Measurements from ENCODE around the gene SRGAP2B.
"Not testable (repeated sequence)": the region's sequence is repeated elsewhere in the genome, so short reads cannot be mapped to it uniquely, and the experiment has no call there.

The SRGAP2B gene

DNA sequence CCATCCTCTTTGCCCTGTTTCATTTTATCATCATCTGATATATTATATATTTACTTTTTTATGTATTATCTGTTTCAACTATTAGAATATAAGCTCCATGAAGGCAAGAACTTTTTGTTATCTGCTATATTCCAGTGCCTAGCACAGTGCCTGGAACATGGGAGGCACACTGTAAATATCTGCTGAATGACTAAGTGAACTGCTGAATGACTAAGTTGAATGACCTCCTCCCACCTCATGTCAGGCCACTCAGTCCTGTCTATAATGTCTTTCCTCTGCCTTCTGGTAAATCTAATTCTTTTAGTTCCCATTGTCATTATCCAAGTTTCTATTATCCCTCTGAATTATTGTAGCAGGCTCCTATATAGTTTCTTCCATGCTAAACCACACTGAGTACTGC, 156.5 kb downstream of the SRGAP2B start:
- DNase-seq, result not testable (repeated sequence)

DNA sequence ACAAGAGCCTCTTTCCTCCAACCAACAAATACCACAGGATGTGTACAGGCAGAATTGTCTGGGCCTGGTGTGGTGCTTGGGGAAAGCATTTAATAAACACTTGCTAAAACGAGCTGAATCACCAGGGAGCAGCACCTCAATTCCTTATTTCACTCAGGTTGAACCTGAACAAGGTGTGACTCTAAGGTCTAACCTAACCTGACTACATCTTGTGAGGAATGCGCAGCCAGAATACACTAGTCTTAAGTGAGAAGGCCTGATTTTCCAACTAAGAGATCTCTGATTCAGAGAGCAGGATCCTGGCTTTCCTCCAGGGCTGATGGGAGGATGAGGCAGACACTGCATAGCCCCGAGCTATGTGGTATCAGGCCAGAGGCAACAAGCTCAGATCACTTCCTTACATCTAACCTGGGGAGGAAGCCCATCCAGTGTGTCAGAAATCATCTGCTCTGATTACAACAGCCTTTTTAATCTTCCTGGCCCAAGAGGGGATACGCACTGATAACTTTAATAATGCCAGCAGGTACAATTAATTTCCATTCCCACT, 158.9 kb downstream of the SRGAP2B start:
- not testable (repeated sequence) for DNase-seq

DNA sequence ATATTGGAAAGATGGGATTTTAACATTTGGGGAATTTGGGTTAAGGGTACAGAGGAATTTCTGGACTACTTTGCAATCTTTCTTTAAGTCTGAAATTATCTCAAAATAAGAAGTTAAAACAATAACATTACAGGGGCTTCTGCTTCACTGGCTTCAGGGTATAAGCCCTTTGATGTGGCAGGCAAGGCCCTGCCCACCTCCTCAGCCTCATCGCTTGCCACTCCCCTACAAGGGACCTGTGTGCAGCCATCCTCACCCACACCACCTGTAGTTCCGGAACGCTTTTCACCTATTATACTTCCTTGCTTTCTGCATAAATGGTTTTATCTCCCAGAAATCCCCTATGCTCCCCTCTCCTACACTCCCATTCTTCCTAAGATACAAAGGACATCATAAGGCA, 159.8 kb downstream of the SRGAP2B start:
- not testable (repeated sequence) for DNase-seq

DNA sequence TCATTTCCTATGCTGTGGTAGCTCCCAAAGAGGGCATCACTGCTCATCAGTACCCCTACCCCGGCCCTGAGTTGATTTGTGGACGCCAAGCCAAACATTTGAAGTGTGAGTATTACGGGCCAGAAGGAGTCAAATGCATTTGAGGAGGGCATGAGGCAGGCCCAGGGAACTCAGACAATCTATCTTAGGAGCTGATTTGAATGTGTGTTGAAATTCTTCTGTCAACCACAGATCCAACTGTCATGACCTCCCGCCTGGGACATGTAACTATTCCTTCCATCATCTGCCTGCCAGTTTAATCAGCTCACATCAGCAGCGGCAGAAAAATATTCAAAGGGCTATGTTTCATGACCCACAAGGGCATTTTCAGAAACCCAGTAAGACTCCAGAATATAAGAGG, 162.1 kb downstream of the SRGAP2B start:
- DNase-seq, result not testable (repeated sequence)

DNA sequence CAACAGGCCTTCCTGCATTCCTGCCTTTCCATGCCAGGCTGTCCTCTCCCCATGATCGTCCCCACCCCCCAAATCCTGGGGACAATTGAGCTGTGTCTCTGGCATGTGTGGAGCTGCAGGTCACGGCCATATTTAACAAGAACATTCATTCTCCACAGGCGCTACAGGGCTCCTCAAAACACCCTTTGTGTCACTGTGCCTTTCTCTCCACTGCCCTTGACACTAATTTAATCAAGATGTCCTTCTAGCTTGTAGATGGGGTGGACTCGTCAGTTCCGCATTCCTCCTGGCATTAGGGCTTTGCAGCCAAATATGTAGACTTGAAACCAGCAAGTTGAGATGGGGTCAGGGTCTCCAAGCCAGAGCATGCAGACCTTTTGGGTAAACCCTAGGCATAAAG, 163.0 kb downstream of the SRGAP2B start:
- DNase-seq, result not testable (repeated sequence)

DNA sequence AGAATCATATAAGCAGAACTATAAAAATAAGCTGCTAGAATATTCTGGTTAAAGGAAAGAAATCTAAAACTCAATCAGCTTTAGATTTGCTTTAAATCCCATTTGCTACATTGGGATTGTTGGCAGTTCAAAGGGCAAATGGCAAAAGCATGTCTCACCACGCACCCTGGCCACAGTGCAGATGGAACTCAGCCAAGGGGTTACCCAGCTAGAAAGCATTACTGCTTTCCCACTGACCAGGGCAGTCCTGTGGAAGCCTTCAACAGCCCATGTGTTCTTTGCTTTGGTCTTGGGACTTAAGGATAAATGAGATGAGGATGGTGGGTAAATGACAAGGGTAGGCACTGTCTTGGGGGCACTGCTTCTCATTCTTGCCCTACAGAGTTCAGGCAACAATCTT, 163.6 kb downstream of the SRGAP2B start:
- not testable (repeated sequence) for DNase-seq

DNA sequence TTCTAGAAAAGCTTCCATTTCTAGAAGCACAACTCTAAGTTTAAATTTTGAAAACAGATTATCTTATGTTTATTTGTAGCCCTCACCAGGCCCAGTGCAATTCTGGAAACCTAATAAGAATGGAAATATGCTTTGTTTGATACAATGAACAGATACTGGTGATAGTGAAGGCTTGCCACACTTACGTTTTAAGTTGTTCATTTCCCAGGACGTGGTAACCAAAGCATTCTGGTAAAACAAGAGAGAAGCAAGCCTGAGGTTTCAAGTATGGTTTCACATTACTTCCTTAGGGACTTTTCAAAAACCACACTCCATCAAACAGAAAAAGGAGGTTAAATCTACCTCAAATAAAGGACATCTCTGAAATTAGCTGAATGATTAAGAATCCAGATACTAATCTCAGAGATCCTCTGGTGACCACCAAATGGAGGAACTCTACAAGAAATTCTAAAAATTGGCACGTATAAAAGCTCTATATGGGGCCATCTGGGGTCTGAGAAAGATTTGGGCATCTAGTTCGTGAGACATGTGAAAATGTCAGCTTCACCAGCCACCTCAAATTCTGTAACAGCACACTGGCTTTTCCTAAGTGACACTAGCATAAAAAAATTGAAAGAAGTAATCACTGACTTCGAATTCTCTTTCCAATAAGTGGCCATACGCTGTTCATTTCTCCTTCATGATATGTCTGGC, 164.9 kb downstream of the SRGAP2B start:
- peak; percentile 7 for DNase-seq

DNA sequence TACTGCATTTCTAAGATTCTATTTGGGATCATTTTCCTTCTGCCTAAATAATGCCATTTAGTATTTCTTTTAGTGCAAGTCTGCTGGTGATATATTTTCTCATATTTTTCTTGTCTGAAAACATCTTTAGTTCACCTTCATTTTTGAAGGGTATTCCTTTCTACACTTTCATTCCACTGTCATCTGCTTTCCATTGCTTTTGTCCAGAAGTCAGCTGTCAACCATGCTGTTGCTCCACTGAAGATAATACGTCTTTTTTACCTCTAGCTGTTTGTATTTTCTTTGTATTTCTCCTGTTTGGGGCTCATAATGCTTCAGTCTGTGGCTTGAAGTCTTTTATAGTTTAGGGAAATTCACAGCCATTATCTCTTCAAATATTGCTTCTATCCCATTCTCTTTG, 167.8 kb downstream of the SRGAP2B start:
- DNase-seq, result not testable (repeated sequence)

DNA sequence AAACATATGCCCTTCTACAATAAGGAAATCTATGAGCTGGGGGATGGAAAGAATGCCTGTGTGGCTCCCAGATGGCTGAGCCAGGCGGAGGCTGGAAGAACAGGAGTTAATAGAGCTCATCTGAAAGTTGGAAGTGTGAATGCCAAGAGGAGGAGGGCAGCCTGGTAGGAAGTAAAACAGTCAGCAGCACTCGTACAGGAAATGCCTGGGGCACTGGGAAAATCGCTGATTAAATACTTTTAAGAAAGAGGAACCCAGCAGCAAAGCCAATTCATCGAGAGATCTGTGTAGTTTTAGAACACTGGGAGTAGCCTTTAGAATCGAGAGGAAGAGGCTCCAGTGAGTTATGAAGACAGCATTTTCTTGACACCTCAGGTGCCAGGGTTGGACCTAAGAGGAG, 171.5 kb downstream of the SRGAP2B start:
- not testable (repeated sequence) for DNase-seq

DNA sequence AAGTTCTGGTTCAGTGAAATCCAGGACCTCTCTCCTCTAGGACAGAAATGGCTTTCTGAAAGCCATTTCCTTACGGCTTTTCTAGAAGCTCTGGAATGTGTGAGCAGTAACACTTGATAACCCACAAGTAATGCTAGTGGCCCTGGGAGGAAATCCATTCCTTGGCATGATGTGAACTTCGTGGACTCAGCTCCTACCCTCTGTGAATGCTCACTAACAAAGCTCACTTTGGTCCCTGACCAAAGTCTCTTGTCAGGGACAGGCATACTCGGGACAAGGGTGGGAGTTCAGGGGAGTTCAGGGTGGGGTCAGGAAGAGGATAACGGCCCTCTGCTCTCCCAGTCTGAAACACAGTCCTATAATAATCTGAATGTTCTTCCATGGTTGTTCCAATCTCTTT, 172.3 kb downstream of the SRGAP2B start:
- DNase-seq, result not testable (repeated sequence)

DNA sequence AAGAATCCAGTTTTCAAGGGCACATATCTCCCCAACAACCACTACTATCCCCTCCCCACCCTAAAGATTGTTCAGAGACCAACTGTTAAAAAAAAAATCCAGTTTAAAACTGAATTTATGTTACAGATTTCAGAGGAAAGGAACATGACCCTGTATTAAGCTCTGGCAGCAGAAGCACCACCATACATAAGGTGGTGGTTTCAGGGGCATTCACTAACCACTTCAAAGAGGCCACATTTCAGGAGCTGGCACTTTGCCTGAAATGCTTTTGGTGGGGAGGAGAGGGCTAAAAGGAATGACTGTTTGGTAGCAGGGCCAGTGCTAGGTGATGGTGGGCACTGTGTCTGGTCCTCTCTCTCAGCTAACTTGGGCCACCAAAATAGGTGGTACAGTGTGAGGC, 176.0 kb downstream of the SRGAP2B start:
- DNase-seq, result not testable (repeated sequence)

DNA sequence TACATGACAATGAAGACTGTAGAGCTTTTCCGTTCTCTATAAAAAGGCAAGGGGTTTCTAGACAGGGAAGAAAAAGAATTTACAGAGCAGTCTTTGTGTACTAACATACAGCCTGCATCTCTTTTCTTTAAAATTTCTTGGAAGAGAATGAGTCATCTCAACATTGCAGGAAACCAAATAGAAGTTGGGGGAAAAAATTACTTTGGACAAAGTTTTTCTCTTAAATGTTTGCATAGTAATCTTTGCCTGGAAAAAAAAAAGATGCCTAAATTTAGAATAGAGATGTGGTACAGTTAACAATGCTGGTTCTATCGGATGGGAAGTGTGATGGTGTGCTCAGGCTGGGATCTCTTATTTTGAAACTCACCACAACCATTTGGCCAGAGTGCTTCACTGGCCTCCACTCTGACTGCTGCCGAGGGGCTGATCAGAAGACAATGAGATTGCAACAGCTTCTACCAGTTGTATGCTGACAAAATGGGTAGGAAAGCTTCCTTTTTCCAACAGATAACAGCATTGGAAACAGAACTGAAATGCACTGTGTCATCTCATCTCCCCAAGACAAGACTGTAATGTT, 177.0 kb downstream of the SRGAP2B start:
- not testable (repeated sequence) for DNase-seq

DNA sequence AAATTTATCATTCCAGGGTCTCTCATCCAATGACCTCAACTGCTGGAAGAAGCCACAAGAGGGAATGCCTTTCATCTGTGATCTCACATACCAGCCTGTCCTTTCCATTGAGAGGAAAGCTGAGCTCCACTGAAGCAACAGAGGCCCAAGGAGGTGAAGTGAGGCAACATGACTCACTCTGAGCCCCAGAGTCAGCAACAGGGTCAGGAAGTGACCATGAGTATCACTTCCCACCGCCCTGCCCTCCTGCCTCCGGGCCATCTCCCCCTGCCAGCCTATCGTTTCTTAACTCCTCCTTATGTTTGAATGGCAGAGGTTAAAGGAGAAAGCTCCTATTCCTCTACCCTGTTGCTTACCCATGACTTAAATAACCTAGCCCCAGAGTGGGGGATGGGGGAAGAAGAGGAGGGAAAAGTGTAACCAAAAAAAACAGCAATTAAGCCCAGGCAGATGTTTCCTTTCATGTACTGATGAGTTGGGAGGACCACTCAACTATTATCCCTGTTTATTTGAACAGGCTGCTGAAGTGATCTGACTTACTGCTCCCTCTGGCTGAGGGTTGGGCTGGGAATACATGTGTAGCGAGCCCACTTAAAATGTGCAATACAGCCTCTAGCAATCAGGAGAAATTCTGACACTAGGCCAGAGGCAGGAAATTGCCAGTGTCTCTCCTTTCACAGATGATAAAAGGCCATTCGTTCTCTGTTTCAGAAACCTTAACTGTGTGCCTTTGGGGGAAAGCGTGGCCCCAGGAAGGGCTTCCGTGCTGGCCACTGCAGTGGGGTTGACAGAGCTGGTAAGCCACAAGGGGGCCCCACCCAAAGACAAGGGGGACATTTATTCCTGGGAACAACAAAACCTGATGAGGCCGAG, 177.7 kb downstream of the SRGAP2B start:
- not testable (repeated sequence) for DNase-seq

DNA sequence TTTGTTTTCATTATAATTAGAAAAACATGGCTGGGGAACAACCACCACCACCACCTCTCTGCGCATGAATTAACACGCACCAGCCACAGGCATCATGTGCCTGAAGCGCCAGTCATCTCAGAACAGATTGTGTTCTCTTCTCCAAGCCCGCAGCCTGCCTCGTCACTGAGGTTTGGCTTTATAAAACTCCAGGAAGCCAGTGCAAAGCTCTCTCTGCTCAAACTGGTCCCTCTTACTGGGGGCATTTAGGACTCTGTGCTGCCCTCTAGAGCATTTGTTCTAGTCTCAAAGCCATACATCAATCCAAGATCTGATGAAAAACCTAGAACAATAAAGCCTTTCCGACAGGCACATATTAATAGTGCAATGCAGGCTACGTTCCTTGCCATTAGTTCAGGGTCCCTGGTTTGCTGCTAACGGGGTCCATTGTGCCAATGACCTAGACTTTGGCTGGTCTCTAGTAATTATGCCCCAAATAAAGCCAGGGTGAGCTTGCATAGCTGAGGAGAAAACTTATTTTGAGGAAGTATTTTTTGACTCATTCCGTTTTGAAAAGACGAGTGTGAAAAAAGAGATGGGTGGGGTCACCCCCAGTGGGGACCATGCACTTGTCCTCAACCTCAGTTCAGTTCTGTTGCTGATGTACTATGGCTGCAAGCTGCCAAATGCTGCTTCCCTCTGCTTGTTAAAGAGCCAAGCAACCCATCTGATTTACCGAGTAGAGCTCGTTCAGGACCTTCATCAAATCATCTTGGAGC, 181.0 kb downstream of the SRGAP2B start:
- DNase-seq, result not testable (repeated sequence)

DNA sequence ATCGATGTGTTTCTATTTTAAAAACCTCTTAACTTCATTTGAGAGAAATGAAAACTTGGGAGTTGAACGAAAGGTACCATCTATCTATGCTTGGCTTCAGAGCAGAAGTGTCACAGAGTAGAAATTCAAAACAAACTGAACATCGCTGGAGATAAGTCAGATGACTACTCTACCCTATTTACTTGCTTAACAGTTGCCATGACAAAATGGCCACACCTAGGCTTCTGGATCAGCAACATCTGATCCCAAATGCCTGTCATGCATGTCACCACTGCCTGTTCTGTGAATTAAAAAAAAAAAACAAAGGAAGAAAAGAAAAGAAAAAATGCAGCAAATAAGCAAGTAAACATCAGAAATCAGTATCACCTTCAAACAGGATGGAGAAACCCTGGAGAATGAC, 181.7 kb downstream of the SRGAP2B start:
- not testable (repeated sequence) for DNase-seq

DNA sequence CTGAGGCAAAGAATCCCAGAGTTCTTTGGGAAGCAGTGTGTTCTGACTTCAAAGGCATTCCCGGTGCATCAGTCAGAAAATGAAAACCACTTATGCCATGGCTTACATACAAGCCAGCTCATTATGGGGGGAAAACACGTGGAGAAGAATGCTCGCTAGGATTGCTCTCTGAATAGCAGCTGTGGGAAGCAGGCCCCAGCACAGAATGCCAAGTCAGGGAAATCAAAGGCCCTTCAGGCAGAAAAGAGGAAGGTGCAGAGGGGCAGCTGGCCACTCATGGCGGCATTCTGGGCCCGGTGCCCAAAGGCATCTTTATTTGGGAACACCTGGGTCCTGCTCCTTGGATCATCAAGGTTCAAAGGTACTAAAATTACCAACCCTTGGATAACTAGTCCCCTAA, 184.4 kb downstream of the SRGAP2B start:
- DNase-seq, result not testable (repeated sequence)

DNA sequence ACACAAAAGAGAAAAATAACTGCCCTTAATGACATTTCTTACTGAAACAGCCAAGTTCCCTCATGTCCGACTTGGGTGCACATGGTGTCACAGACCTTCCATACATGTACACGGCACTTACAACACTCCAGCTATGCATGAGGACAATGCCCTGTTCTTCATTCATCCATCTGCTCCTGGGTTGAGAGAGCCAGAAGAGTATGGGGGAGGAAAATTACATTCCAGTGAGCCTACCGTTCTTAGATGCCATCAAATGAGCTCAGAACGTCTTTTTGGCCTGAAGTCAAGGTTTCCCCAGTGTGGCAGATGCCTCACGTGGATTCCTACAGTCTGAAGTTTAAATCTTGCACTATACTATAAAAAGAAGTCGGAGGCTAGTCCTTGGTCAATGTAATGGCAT, 194.3 kb downstream of the SRGAP2B start:
- DNase-seq, result not testable (repeated sequence)

DNA sequence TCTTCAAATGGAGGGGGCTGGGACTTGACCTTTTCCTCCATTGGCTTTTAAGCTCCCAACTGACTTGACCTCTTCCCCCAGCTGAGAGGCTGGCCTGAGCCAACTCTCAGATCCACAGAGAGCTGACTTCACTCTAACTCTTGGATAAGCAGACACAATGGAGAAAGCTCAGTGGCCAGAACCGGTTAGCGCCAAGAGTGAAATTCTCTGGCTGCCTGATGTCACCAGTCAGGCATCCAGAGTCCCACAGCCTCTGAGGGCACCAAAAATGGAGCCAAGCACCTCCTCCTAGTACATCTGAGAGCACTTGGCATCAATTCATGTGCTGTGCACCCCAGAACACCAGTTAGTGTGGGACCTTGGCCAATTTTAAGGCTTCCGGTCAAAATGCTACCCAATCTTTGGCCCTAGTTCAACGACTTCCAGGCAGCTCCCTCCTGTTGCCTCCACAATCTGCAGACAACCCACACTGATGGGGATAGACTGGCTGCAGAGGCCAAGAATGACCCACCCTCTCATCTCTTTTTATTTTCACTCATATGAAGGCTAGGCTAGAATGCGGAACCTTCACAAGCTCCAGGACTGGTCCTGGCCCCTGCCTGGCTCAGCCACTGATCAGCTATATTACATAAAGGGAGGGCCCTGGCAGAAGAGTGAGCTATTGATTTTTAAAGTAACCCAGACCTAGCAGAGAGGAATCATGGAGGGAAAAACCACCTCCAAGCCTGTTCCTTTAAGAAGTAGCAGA, 200.5 kb downstream of the SRGAP2B start:
- DNase-seq, result not testable (repeated sequence)

DNA sequence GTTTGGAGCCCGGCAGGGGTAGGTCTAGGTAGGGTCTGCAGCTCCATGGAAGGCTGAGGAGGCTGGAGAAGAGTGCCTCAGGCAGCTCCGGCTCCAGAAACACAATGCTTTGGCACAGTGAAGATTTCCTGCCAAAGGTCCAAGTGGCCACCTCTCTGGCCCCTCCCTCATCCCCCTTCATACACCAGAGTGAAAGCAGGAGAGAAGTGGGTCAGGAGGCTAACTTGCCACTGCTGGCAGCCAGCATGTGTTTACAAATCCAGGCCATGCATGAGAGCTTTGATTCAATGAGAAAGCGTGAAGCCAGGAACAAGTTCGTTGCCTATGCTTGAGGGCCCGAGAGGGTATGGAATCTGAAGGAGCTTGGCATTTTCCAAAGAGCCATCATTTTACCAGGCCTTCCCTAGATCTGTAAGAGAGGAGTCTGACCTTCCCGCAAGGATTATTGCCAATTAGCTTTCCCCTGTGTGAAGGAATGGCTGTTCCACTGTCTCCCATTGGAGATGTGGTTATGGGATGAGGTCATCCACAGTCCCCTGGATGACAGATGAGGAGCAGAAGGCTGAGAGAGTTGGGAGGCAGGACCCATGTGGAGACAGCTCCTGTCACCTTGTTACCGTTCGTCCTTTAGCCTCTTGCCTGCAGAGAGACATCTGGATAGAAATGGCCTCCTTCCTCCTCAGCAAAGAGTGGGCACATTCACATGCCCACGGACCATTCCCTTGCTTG, 201.3 kb downstream of the SRGAP2B start:
- DNase-seq, result not testable (repeated sequence)

DNA sequence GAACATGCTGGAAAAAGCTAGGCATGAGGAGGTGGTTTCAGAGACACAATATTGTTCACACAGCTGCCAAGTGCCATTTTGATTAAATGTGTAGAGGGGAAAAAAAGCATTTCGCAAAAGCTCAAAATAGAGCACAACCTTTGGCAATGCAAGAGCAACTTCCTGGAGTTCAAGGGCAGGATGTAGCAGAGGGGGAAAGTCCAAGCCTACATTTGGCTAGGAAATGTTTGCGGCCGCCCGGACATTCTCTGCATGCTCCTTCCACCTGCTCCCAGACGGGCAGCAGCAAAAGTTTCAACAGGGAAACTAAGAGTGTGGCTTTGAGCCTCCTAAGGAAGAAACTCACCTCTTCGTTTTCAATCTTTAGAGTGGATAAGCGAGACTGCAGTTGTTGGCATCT, 202.1 kb downstream of the SRGAP2B start:
- not testable (repeated sequence) for DNase-seq

All from activated CD4-positive, alpha-beta T cell treated with anti-CD3 and anti-CD28 coated beads, Interleukin-10, Interleukin-2, amounts not matched to agents 100 ng/mL and 50 ng/mL, durations not matched to agents 16 hours and 8 hours (primary cell).